CD14-positive monocyte (primary cell): Measurements from ENCODE around the gene SEC14L1. TPM values are rescaled to one million over a fixed set of nuclear protein-coding genes. Genes with fewer than 3 reads are reported as not detected.

Experiments
- DNase-seq, 3 donors: peaks; one replicate each; pipeline ENCODE4 v3.0.0-alpha.2; 2011 to 2022
- H2AFZ ChIP-seq: 2 replicates; pipeline ENCODE4 v1.6.0; 2012; ENCODE audit warnings: mild to moderate bottlenecking, low read depth, low read length, inconsistent platforms; ENCODE audit not compliant: insufficient read depth, poor library complexity, severe bottlenecking
- H3K27ac ChIP-seq, 2 donors: 1 replicate in 1 of 2; 2 replicates in 1 of 2; pipeline ENCODE4 v1.5.1; 2012 to 2013; ENCODE audit warnings: low read length in 2 of 2, control low read depth in 1 of 2, inconsistent platforms in 1 of 2, low read depth in 1 of 2, mild to moderate bottlenecking in 1 of 2
- H3K27me3 ChIP-seq, 2 donors: one replicate each; pipeline versions ENCODE4 v1.6.0 to v1.6.1; 2011 to 2013; ENCODE audit warnings: low read length in 2 of 2; ENCODE audit not compliant: control insufficient read depth in 2 of 2, insufficient read depth in 2 of 2
- H3K36me3 ChIP-seq, 2 donors: replicated peaks in 1 of 2; 1 replicate in 1 of 2; 2 replicates in 1 of 2; pipeline versions ENCODE4 v1.5.1 to v1.6.1; 2012 to 2013; ENCODE audit warnings: low read length in 2 of 2, control low read depth in 1 of 2, inconsistent platforms in 1 of 2, mild to moderate bottlenecking in 1 of 2; ENCODE audit not compliant: insufficient read depth in 2 of 2, control insufficient read depth in 1 of 2
- H3K4me1 ChIP-seq, 2 donors: 1 replicate in 1 of 2; 2 replicates in 1 of 2; pipeline versions ENCODE4 v1.5.1 to v1.6.1; 2012 to 2013; ENCODE audit warnings: low read length in 2 of 2, control low read depth in 1 of 2, inconsistent platforms in 1 of 2, mild to moderate bottlenecking in 1 of 2, moderate library complexity in 1 of 2; ENCODE audit not compliant: insufficient read depth in 2 of 2, control insufficient read depth in 1 of 2
- H3K4me2 ChIP-seq: replicated peaks from 2 replicates; pipeline ENCODE3; 2012; ENCODE audit warnings: low read length, moderate library complexity, mild to moderate bottlenecking; ENCODE audit not compliant: poor library complexity, severe bottlenecking; ENCODE audit errors: extremely low read depth
- H3K4me3 ChIP-seq, 3 experiments: fragments of 200-600 bp in 1 of 3; sonication (generic) in 1 of 3; replicated peaks in 1 of 3; 1 replicate in 2 of 3; 2 replicates in 1 of 3; pipeline ENCODE4 v1.5.1; 2011 to 2013; ENCODE audit warnings: low read length in 3 of 3, mild to moderate bottlenecking in 3 of 3, control low read depth in 2 of 3, low read depth in 2 of 3, inconsistent platforms in 1 of 3, moderate library complexity in 1 of 3
- H3K79me2 ChIP-seq: 2 replicates; pipeline ENCODE4 v1.6.0; 2012; ENCODE audit warnings: mild to moderate bottlenecking, control low read depth, inconsistent platforms, low read length, moderate library complexity; ENCODE audit not compliant: insufficient read depth
- H3K9ac ChIP-seq: 2 replicates; pipeline ENCODE4 v1.6.0; 2017; ENCODE audit warnings: low read length, mild to moderate bottlenecking; ENCODE audit not compliant: insufficient read depth, poor library complexity, severe bottlenecking
- H3K9me3 ChIP-seq, 2 donors: replicated peaks in 1 of 2; 1 replicate in 1 of 2; 2 replicates in 1 of 2; pipeline versions ENCODE4 v1.5.1 to v1.6.1; 2012 to 2013; ENCODE audit warnings: low read length in 2 of 2, control low read depth in 1 of 2; ENCODE audit not compliant: control insufficient read depth in 1 of 2, insufficient read depth in 1 of 2
- H4K20me1 ChIP-seq: 2 replicates; pipeline ENCODE4 v1.6.0; 2012; ENCODE audit warnings: mild to moderate bottlenecking, low read length, control low read depth, moderate library complexity; ENCODE audit not compliant: insufficient read depth
- H3K27ac Mint-ChIP-seq, 7 donors: one replicate each; pipeline ENCODE4 v1.8.0; 2020; ENCODE audit warnings: mild to moderate bottlenecking in 7 of 7, mixed read lengths in 7 of 7, moderate library complexity in 6 of 7, inconsistent platforms in 2 of 7
- H3K27me3 Mint-ChIP-seq, 3 donors: one replicate each; pipeline ENCODE4 v1.8.0; 2021 to 2022; ENCODE audit warnings: low read depth in 3 of 3, mild to moderate bottlenecking in 3 of 3, mixed read lengths in 3 of 3, moderate library complexity in 3 of 3, inconsistent platforms in 1 of 3
- H3K36me3 Mint-ChIP-seq, 2 donors: one replicate each; pipeline ENCODE4 v1.8.0; 2020; ENCODE audit warnings: mixed read lengths in 2 of 2, inconsistent platforms in 1 of 2, mild to moderate bottlenecking in 1 of 2
- H3K4me1 Mint-ChIP-seq: one replicate; pipeline ENCODE4 v1.8.0; 2020; ENCODE audit warnings: mild to moderate bottlenecking, mixed read lengths
- H3K4me3 Mint-ChIP-seq, 2 donors: one replicate each; pipeline ENCODE4 v1.8.0; 2020; ENCODE audit warnings: mild to moderate bottlenecking in 2 of 2, mixed read lengths in 2 of 2, moderate library complexity in 1 of 2
- H3K9me3 Mint-ChIP-seq, 7 donors: one replicate each; pipeline ENCODE4 v1.8.0; 2020 to 2022; ENCODE audit warnings: mixed read lengths in 7 of 7, mild to moderate bottlenecking in 6 of 7, moderate library complexity in 6 of 7, inconsistent platforms in 2 of 7
- CTCF ChIP-seq: fragments of 200-600 bp; IDR thresholded peaks from one replicate; pipeline ENCODE4 v1.8.0; 2022; ENCODE audit warnings: antibody characterized with exemption, mild to moderate bottlenecking
- WGBS: methylation state at CpG from one replicate; pipeline ENCODE4 v1.1.5; 2013; ENCODE audit warnings: missing lambda C conversion rate; ENCODE audit not compliant: insufficient coverage; 5-methylcytosine and 5-hydroxymethylcytosine counted together
- intact Hi-C, 2 donors: fragments of 100-400 bp; cut with micrococcal nuclease; formaldehyde crosslinking; loops; one replicate each; pipeline versions ENCODE4 v1.15.0 to v1.15.1; 2023
- polyA plus RNA-seq, 3 donors: library from polyadenylated mRNA; depleted of rRNA in 1 of 3; unstranded in 2 of 3; stranded (reverse) in 1 of 3; fragments of 300-500 nt in 2 of 3; fragments of >200 nt in 1 of 3; fragmentation: Illumina TruSeq in 2 of 3; gene quantifications; 1 replicate in 2 of 3; 2 replicates in 1 of 3; pipeline ENCODE4 v1.2.3, GENCODE V29; 2012 to 2021

Gene SEC14L1
- polyA plus RNA-seq, 3 donors, result 34.1 to 76.4 (median 43.2) TPM

GRCh38 chr17:77161953-77162352 lies 21.2 kb downstream of the SEC14L1 start:
- Histone ChIP-seq H3K79me2 (peaks cover 98% of the 10 kb centered on the region), H4K20me1 (peaks cover 100% of the 10 kb centered on the region), H3K4me2 (no peak overlapping the region), H3K36me3 (peaks cover 5 to 59% of the 10 kb centered on the region in 2 donors), H3K27me3 (no peaks in the 10 kb centered on the region), H3K27ac (no peak overlapping the region), H3K9me3 (peaks cover 4 to 8% of the 10 kb centered on the region in 2 donors), H3K9ac (no peak overlapping the region), H3K4me3 (no peak overlapping the region), H2AFZ (no peak overlapping the region), H3K4me1 (peaks cover 14 to 28% of the 10 kb centered on the region in 2 donors)
- Mint-ChIP-seq H3K4me1 (peaks cover 46% of the 10 kb centered on the region), H3K27ac (peak overlapping the region in 2 of 7 donors; percentile 38 to 50), H3K4me3 (no peak overlapping the region), H3K27me3 (peaks cover 0 to 2% (median 1%) of the 10 kb centered on the region in 3 donors), H3K36me3 (peaks cover 41 to 57% of the 10 kb centered on the region in 2 donors), H3K9me3 (peaks cover 0 to 17% (median 12%) of the 10 kb centered on the region in 7 donors)
- 95% methylated on average over 17 of the region's 17 CpGs for WGBS
- no peak for TF ChIP-seq CTCF
- DNase-seq, result no peak
- intact Hi-C loops, result no loop called here

GRCh38 chr17:77163001-77163400 lies 22.2 kb downstream of the SEC14L1 start:
- H3K36me3 ChIP-seq, result peaks cover 11 to 59% of the 10 kb centered on the region in 2 donors
- no peak for TF ChIP-seq CTCF
- peak overlapping the region in 1 of 2 donors; percentile 14 for H3K27ac ChIP-seq
- H3K4me3 ChIP-seq, result no peak overlapping the region
- 99% methylated on average over 10 of the region's 10 CpGs for WGBS
- H3K9ac ChIP-seq, result no peak overlapping the region
- H3K9me3 ChIP-seq, result peaks cover 14 to 18% of the 10 kb centered on the region in 2 donors
- H3K4me1 Mint-ChIP-seq, result peaks cover 46% of the 10 kb centered on the region
- peak overlapping the region in 2 of 7 donors; percentile 1 for H3K27ac Mint-ChIP-seq
- DNase-seq, result no peak
- H3K36me3 Mint-ChIP-seq, result peaks cover 46 to 61% of the 10 kb centered on the region in 2 donors
- no peaks in the 10 kb centered on the region for H3K27me3 ChIP-seq
- peaks cover 14 to 28% of the 10 kb centered on the region in 2 donors for H3K4me1 ChIP-seq
- H3K79me2 ChIP-seq, result peaks cover 98% of the 10 kb centered on the region
- no peak overlapping the region for H2AFZ ChIP-seq
- peaks cover 100% of the 10 kb centered on the region for H4K20me1 ChIP-seq
- peaks cover 0 to 2% (median 1%) of the 10 kb centered on the region in 3 donors for H3K27me3 Mint-ChIP-seq
- no peak overlapping the region for H3K4me2 ChIP-seq
- peaks cover 8 to 27% (median 22%) of the 10 kb centered on the region in 7 donors for H3K9me3 Mint-ChIP-seq
- no peak overlapping the region for H3K4me3 Mint-ChIP-seq
- intact Hi-C loops, result no loop called here
